ENCODE data around the gene TNFRSF6B.
A peak's percentile ranks its signal among the peaks of the same experiment; 100 is the strongest.
"Not testable (repeated sequence)": the region's sequence is repeated elsewhere in the genome, so short reads cannot be mapped to it uniquely, and the experiment has no call there.

The TNFRSF6B gene

GRCh38 chr20:63696628-63697356 lies at the start of gene TNFRSF6B:
TNFRSF6B (plus strand) TSS chr20:63696652; CDS start chr20:63696768, 116 bp downstream.
- DNase-seq = no peak

GRCh38 chr20:63648190-63648589 lies 48.3 kb upstream of the TNFRSF6B start:
- no peak for DNase-seq

- no peak for DNase-seq
These were observed 47.4 kb upstream of the TNFRSF6B start for GRCh38 chr20:63648895-63649589.

- DNase-seq = not testable (repeated sequence)
These were observed 46.0 kb upstream of the TNFRSF6B start for GRCh38 chr20:63650486-63650885.

GRCh38 chr20:63651942-63652191 lies 44.6 kb upstream of the TNFRSF6B start:
- no peak for DNase-seq

- peak; percentile 44 for DNase-seq
These were observed 44.1 kb upstream of the TNFRSF6B start for GRCh38 chr20:63652192-63652980.

- DNase-seq = peak; percentile 94
These were observed 43.1 kb upstream of the TNFRSF6B start, which contains the start of gene STMN3 for GRCh38 chr20:63653041-63653973. STMN3 (minus strand) TSS chr20:63653424; CDS start chr20:63653345, 79 bp downstream.

GRCh38 chr20:63653974-63654668 lies 42.3 kb upstream of the TNFRSF6B start:
- DNase-seq = no peak

- no peak for DNase-seq
These were observed 41.2 kb upstream of the TNFRSF6B start for GRCh38 chr20:63655249-63655648.

- DNase-seq = no peak
These were observed 40.0 kb upstream of the TNFRSF6B start for GRCh38 chr20:63656451-63656850.

GRCh38 chr20:63657260-63657936 lies 39.1 kb upstream of the TNFRSF6B start:
- DNase-seq = no peak

- DNase-seq = peak; percentile 88
These were observed 38.3 kb upstream of the TNFRSF6B start, which contains the start of gene RTEL1 for GRCh38 chr20:63657937-63658748. RTEL1 (plus strand) TSS chr20:63658312; CDS start chr20:63659403, 1,091 bp downstream.

GRCh38 chr20:63658749-63659187 lies 37.7 kb upstream of the TNFRSF6B start:
- DNase-seq = no peak

GRCh38 chr20:63659370-63659769 lies 37.1 kb upstream of the TNFRSF6B start:
- DNase-seq = no peak

- DNase-seq = not testable (repeated sequence)
These were observed 36.3 kb upstream of the TNFRSF6B start for GRCh38 chr20:63660174-63660573.

- no peak for DNase-seq
These were observed 35.8 kb upstream of the TNFRSF6B start for GRCh38 chr20:63660622-63661021.

GRCh38 chr20:63661108-63661507 lies 35.3 kb upstream of the TNFRSF6B start:
- no peak for DNase-seq

- DNase-seq = no peak
These were observed 34.3 kb upstream of the TNFRSF6B start for GRCh38 chr20:63661959-63662812.

- no peak for DNase-seq
These were observed 33.7 kb upstream of the TNFRSF6B start for GRCh38 chr20:63662813-63663189.

All from DMS79 treated with DMSO at 0.1 percent for 48 hours (cell line).